ENCODE data around the gene PECR.
"Not testable (repeated sequence)": the region's sequence is repeated elsewhere in the genome, so short reads cannot be mapped to it uniquely, and the experiment has no call there.

The PECR gene

DNA sequence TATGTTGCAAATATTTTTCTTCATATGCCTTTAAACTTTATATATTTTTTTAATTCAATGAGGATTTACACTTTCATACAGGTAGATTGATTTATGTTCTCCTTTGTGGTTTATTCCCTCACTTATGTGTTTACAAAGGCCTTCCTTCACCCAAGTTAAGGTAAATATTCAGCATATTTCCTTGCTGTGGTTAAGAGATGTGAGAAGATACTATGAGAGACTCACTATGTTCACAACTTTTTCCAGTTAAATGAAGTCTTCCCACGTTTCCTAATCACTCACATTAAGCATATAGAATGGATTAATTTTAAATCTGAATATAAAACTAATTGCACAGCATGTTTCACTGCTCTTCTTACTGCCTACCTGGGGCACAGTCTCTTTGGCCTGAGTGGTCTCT lies 597 bp downstream of the PECR start:
- Histone ChIP-seq H3K9ac (peak overlapping the region in 4 of 11 experiments; percentile 16 to 46 (median 40); a peak in 3 of 22 replicates), H3K27me3 (peaks cover 28 to 42% (median 40%) of the 10 kb centered on the region in 11 experiments), H4K20me1 (no peaks in the 10 kb centered on the region), H3K27ac (no peak overlapping the region), H3K36me3 (no peaks in the 10 kb centered on the region), H3K9me3 (replicated peaks in 1 of 11) (no peaks in the 10 kb centered on the region), H3K4me2 (peak overlapping the region; percentile 73 to 97 (median 92)), H3K4me3 (peak overlapping the region; percentile 42 to 70 (median 58); a peak in 19 of 20 replicates), H3K4me1 (peaks cover 27 to 40% (median 32%) of the 10 kb centered on the region in 10 experiments)
- no peak for TF ChIP-seq Cebpa-rat (IDR thresholded peaks at IDR 0.05)

DNA sequence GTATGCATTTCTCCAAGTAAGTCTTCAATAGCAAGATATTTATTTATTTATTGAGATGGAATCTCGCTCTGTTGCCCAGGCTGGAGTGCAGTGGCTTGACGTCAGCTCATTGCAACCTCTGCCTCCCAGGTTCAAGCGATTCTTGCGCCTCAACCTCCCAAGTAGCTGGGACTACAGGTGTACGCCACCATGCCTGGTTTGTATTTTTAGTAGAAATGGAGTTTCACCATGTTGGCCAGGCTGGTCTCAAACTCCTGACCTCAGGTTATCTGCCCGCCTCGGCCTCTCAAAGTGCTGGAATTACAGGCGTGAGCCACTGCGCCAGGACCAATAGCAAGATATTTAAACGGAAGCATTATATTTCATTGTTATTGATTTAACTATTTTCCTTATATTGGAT lies 1.6 kb downstream of the PECR start:
- not testable (repeated sequence) for H3K9me3 ChIP-seq (replicated peaks in 1 of 11); H4K20me1 ChIP-seq; H3K27ac ChIP-seq; H3K4me3 ChIP-seq; H3K36me3 ChIP-seq; H3K9ac ChIP-seq; H3K4me2 ChIP-seq
- Histone ChIP-seq H3K27me3 (peaks cover 28 to 42% (median 40%) of the 10 kb centered on the region in 11 experiments), H3K4me1 (peaks cover 24 to 36% (median 29%) of the 10 kb centered on the region in 10 experiments)

DNA sequence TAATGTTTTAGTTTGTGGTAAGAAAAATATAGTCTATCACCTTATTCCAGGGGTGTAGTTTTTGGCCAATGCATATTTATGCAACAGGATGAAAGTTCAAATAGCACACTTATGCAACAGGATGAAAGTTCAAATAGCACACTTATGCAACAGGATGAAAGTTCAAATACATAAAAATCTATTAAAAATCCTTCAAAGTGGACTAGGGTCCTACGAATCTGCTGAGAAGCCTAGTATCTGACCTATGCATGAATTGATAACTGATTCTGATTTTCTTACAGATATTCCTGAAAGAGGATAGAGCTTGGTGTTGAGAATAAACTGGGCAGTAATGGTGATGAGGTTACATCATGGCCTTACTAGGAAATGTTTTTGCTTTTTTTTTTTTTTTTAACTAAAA lies 2.8 kb downstream of the PECR start:
- Histone ChIP-seq H3K36me3 (no peaks in the 10 kb centered on the region), H3K4me3 (no peak overlapping the region), H4K20me1 (no peaks in the 10 kb centered on the region), H3K27me3 (peaks cover 28 to 40% (median 39%) of the 10 kb centered on the region in 11 experiments), H3K4me1 (peaks cover 22 to 31% (median 25%) of the 10 kb centered on the region in 10 experiments), H3K27ac (no peak overlapping the region), H3K9me3 (replicated peaks in 1 of 11) (no peaks in the 10 kb centered on the region), H3K9ac (no peak overlapping the region), H3K4me2 (no peak overlapping the region)
- TF ChIP-seq Cebpa-rat (IDR thresholded peaks at IDR 0.05): no peak

DNA sequence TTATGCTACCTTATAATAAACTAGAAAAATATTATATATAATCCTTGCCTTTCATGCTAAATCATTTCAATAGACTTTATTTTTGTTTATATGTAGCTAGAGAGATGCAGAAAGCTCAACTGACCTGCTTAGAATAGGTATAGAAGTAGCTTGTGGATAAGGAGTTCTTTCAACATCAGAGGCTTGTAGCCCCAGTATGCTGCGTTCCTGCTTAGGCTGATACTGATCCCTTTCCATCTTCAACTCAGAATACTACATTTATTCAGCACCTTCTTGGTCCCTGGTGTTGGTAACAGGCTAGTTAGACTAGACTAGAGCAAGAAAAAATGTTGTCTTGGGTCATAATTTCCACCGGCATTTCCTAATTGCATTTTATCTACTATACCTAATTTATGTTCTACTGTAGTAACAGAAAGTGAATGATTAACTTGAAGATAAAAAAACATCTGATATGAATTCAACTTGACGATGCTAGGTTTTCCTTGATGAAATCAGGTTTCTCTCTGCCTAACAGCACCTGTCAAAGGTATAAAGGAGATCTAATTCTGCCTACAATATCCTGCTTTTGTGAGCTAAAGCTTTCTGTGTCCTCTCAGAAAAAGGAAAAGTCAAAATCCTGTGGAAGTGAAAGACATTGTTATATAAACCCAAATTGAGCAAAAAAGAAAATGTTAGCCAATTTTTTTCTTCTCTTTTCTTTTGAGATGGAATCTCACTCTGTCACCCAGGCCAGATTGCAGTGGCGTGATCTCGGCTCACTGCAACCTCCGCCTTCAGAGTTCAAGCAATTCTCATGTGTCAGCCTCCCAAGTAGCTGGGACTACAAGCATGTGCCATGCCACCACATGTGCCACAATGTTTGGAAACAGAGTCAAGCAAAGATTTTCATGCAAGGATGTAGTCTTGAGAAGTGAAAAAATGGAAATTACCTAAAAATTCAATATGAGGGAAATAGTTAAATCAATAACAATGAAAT lies 5.8 kb downstream of the PECR start:
- Histone ChIP-seq H4K20me1 (no peaks in the 10 kb centered on the region), H3K4me3 (no peak overlapping the region), H3K36me3 (no peaks in the 10 kb centered on the region), H3K9me3 (replicated peaks in 1 of 11) (peaks cover 0 to 3% (median 0%) of the 10 kb centered on the region in 11 experiments; a peak in 1 of 22 replicates), H3K27me3 (peaks cover 5 to 10% (median 9%) of the 10 kb centered on the region in 11 experiments), H3K4me2 (no peak overlapping the region), H3K4me1 (peaks cover 0 to 11% (median 6%) of the 10 kb centered on the region in 10 experiments; a peak in 8 of 20 replicates), H3K9ac (no peak overlapping the region), H3K27ac (no peak overlapping the region)
- no peak for TF ChIP-seq Cebpa-rat (IDR thresholded peaks at IDR 0.05)

DNA sequence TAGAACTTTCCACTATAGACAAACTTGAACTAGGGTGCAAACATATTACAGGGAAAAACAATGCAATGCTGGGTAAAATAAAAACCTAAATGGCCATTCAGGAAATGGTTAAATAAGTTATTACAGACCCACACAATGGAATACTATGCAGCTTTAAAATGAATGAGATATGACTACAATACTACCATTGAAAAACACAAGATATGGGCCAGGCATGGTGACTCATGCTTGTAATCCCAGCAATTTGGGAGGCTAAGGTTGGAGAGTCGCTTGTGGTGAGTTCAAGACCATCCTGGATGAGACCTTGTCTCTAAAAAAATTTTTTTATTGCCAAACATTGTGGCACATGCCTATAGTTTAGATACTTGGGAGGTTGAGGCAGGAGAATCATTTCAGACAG lies 6.8 kb downstream of the PECR start:
- Histone ChIP-seq H4K20me1 (no peaks in the 10 kb centered on the region), H3K27ac (no peak overlapping the region), H3K9ac (no peak overlapping the region), H3K4me3 (no peak overlapping the region), H3K4me1 (peaks cover 0 to 11% (median 6%) of the 10 kb centered on the region in 10 experiments; a peak in 8 of 20 replicates), H3K36me3 (no peaks in the 10 kb centered on the region), H3K4me2 (peak overlapping the region in 3 of 11 experiments; percentile 24 to 40 (median 30); a peak in 2 of 22 replicates), H3K9me3 (replicated peaks in 1 of 11) (peaks cover 0 to 3% (median 0%) of the 10 kb centered on the region in 11 experiments; a peak in 1 of 22 replicates), H3K27me3 (no peaks in the 10 kb centered on the region)
- TF ChIP-seq Cebpa-rat (IDR thresholded peaks at IDR 0.05): no peak

DNA sequence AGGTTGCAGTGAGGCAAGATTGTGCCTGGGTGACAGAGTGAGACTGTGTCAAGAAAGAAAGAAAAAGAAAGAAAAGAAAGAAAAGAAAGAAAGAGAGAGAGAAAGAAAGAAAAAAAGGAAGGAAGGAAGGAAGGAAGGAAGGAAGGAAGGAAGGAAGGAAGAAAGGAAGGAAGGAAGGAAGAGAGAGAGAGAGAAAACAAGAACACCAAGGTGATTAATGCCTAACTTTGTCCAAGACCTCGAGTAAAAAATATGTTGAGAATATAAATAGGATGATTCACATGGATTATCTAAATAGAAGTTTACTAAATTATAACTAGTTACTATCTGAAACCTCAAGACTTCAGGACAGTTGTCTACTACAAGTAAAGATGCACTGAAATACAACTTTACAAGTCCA lies 7.2 kb downstream of the PECR start:
- no peak for TF ChIP-seq Cebpa-rat (IDR thresholded peaks at IDR 0.05)

DNA sequence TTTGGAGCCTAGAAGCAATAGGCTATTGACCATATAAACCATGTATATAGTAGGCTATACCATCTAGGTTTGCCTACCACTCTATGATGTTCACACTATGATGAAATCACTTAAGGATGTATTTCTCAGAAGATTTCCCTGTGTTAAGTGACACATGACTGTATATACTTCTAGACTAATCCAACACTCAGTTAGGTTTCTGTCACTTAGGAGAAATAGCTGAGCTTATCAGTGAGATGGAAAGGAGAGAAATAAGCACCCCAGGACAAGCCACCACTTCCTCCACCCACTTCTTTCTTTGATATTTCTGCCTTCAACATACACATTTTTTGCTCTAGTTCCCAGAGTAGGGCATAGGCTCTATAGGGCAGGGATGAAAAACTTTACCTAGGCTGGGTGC lies 7.8 kb downstream of the PECR start:
- peaks cover 0 to 11% (median 6%) of the 10 kb centered on the region in 10 experiments; a peak in 8 of 20 replicates for H3K4me1 ChIP-seq
- peaks cover 0 to 3% (median 0%) of the 10 kb centered on the region in 11 experiments; a peak in 1 of 22 replicates for H3K9me3 ChIP-seq (replicated peaks in 1 of 11)
- peak overlapping the region in 8 of 11 experiments; percentile 2 to 40 (median 25); a peak in 8 of 22 replicates for H3K4me2 ChIP-seq
- H3K36me3 ChIP-seq: no peaks in the 10 kb centered on the region
- TF ChIP-seq Cebpa-rat (IDR thresholded peaks at IDR 0.05): no peak
- H3K27me3 ChIP-seq: no peaks in the 10 kb centered on the region
- H3K9ac ChIP-seq: no peak overlapping the region
- no peak overlapping the region for H3K4me3 ChIP-seq
- no peaks in the 10 kb centered on the region for H4K20me1 ChIP-seq
- H3K27ac ChIP-seq: no peak overlapping the region

More for the DNA sequence above, 7.2 kb downstream of the PECR start:
- no peak overlapping the region for H3K4me3 ChIP-seq
- peaks cover 0 to 11% (median 6%) of the 10 kb centered on the region in 10 experiments; a peak in 8 of 20 replicates for H3K4me1 ChIP-seq
- H3K36me3 ChIP-seq: no peaks in the 10 kb centered on the region
- no peak overlapping the region for H3K27ac ChIP-seq
- no peaks in the 10 kb centered on the region for H4K20me1 ChIP-seq
- peaks cover 0 to 3% (median 0%) of the 10 kb centered on the region in 11 experiments; a peak in 1 of 22 replicates for H3K9me3 ChIP-seq (replicated peaks in 1 of 11)
- no peak overlapping the region for H3K9ac ChIP-seq
- no peaks in the 10 kb centered on the region for H3K27me3 ChIP-seq
- H3K4me2 ChIP-seq: peak overlapping the region in 9 of 11 experiments; percentile 2 to 40 (median 24); a peak in 8 of 22 replicates

DNA sequence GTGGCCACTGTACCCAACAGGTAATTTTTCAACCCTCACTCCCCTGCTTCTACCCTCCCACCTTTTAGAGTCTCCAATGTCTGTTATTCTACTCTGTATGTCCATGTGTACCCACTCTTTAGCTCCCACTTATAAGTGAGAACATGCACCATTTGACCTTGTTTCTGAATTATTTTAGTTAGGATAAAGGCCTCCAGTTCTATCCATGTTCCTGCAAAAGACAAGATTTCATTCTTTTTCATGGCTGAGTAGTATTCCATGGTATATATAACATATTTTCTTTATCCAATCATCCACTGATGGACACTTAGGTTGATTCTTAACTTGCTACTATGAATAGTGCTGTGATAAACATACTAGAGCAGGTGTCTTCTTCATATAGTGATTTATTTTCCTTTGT lies 9.1 kb downstream of the PECR start:
- Histone ChIP-seq H4K20me1 (no peaks in the 10 kb centered on the region), H3K9me3 (replicated peaks in 1 of 11) (peaks cover 0 to 3% (median 0%) of the 10 kb centered on the region in 11 experiments; a peak in 1 of 22 replicates), H3K4me2 (no peak overlapping the region), H3K4me3 (no peak overlapping the region), H3K27me3 (no peaks in the 10 kb centered on the region), H3K9ac (no peak overlapping the region), H3K36me3 (no peaks in the 10 kb centered on the region), H3K4me1 (peaks cover 0 to 11% (median 6%) of the 10 kb centered on the region in 10 experiments; a peak in 8 of 20 replicates), H3K27ac (no peak overlapping the region)
- TF ChIP-seq Cebpa-rat (IDR thresholded peaks at IDR 0.05): no peak

DNA sequence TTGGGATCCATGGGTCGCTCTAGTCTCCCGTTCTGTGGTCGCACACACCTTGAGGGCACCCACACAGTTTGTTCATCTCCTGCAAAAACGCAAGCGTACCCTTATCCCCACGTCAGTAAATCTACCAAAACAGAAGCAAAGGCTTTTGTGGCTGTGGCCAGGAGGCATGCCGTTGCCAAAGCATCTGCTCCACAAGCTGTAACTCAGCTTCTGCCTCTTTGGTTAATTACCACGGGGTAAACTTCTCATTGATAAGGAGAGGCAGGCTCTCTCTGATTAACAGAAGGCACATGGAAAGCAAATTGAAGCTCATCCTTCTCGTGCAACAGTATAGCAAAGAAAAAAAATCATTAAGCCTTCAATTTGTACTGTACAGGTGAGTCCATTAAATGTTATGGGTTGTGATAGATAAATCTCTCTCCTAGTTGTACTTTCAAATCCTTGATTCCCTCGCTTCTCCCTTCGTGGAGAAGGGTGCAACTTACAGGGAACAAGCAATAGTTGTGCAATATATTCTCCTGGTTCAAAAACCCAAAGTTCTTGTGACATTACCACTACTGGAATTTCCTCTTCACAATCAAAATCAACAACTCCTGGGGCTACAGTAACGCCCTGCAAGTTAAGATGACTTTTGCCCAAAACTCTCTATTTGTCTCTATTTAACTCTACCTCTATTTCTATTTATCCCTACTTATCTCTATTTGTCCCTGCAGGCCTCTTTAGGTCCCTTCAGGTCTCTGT lies 10.3 kb downstream of the PECR start:
- Histone ChIP-seq H3K27ac (no peak overlapping the region), H3K4me3 (no peak overlapping the region), H3K9me3 (replicated peaks in 1 of 11) (peaks cover 0 to 3% (median 0%) of the 10 kb centered on the region in 11 experiments; a peak in 1 of 22 replicates), H3K4me2 (no peak overlapping the region), H3K27me3 (no peaks in the 10 kb centered on the region), H3K4me1 (peaks cover 0 to 11% (median 6%) of the 10 kb centered on the region in 10 experiments; a peak in 8 of 20 replicates), H3K9ac (no peak overlapping the region), H4K20me1 (no peaks in the 10 kb centered on the region), H3K36me3 (no peaks in the 10 kb centered on the region)
- TF ChIP-seq Cebpa-rat (IDR thresholded peaks at IDR 0.05): peak in 4 of 11 experiments; percentile 13 to 54 (median 23); a peak in 5 of 22 replicates

Measured in BLaER1 treated with 17β-estradiol and CSF1 and Interleukin-3, amounts not matched to agents 10 nM and 100 nM (cell line).